ENCODE measurements around the gene OGFOD3.

DNA sequence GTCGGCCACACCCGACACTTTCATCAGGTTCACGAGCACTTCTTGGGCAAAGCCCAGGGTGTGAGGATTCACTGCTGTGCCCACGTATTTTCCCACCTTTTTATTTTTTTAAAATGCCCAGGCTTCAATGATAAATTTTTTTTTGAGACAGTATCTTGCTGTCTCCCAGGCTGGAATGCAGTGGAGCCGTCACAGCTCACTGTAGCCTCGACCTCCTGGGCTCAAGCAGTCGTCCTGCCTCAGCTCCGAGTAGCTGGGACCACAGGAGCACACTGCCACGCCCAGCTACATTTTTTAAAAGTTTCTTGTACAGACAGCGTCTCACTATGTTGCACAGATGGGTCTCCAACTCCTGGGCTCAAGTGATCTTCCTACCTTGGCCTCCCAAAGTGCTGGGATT is 29.0 kb downstream of the OGFOD3 start:
- no peak for TF ChIP-seq EZH2 (IDR thresholded peaks at IDR 0.05; ENCODE audit: borderline replicate concordance, low read depth, low read length, severe bottlenecking)
- TF ChIP-seq MYC (IDR thresholded peaks at IDR 0.05; ENCODE audit: low read depth, low read length): no peak

All from endothelial cell of umbilical vein (primary cell).